Ishikawa (cell line): Measurements from ENCODE around the gene PYDC1.

Source experiments
- EGR1 ChIP-seq: IDR thresholded peaks from 2 replicates; pipeline ENCODE4 v1.6.1; 2012
- EP300 ChIP-seq: IDR thresholded peaks from 2 replicates; pipeline ENCODE4 v1.6.1; 2012; ENCODE audit warnings: borderline replicate concordance
- MAX ChIP-seq: IDR thresholded peaks from 2 replicates; pipeline ENCODE4 v1.6.1; 2012
- NFIC ChIP-seq: IDR thresholded peaks from 2 replicates; pipeline ENCODE4 v1.6.1; 2012
- TAF1 ChIP-seq: IDR thresholded peaks from 2 replicates; pipeline ENCODE4 v1.6.1; 2012; ENCODE audit warnings: low read depth, mild to moderate bottlenecking
- YY1 ChIP-seq: IDR thresholded peaks from 2 replicates; pipeline ENCODE4 v1.6.1; 2012; ENCODE audit warnings: low read depth
- TF ChIP-seq, protein P1 (sequence below): IDR thresholded peaks from 2 replicates; pipeline ENCODE4 v1.6.1; 2012; ENCODE audit warnings: low read depth, mild to moderate bottlenecking

- TF ChIP-seq EP300 (no peak), TAF1 (no peak), EGR1 (no peak), YY1 (no peak), MAX (no peak), NFIC (no peak)
- TF ChIP-seq, protein P1, sequence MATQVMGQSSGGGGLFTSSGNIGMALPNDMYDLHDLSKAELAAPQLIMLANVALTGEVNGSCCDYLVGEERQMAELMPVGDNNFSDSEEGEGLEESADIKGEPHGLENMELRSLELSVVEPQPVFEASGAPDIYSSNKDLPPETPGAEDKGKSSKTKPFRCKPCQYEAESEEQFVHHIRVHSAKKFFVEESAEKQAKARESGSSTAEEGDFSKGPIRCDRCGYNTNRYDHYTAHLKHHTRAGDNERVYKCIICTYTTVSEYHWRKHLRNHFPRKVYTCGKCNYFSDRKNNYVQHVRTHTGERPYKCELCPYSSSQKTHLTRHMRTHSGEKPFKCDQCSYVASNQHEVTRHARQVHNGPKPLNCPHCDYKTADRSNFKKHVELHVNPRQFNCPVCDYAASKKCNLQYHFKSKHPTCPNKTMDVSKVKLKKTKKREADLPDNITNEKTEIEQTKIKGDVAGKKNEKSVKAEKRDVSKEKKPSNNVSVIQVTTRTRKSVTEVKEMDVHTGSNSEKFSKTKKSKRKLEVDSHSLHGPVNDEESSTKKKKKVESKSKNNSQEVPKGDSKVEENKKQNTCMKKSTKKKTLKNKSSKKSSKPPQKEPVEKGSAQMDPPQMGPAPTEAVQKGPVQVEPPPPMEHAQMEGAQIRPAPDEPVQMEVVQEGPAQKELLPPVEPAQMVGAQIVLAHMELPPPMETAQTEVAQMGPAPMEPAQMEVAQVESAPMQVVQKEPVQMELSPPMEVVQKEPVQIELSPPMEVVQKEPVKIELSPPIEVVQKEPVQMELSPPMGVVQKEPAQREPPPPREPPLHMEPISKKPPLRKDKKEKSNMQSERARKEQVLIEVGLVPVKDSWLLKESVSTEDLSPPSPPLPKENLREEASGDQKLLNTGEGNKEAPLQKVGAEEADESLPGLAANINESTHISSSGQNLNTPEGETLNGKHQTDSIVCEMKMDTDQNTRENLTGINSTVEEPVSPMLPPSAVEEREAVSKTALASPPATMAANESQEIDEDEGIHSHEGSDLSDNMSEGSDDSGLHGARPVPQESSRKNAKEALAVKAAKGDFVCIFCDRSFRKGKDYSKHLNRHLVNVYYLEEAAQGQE, result no peak
These were observed 14.2 kb downstream of the PYDC1 start, which contains the start of gene PYCARD for GRCh38 chr16:31202414-31203375.
